GM23248 (cell line): ENCODE data around the gene MRPL28.

Experiments
- EZH2 ChIP-seq: fragments of 200-600 bp; sonication (generic); IDR thresholded peaks from 2 replicates; pipeline ENCODE4 v1.6.1; 2018; ENCODE audit warnings: antibody characterized with exemption, mild to moderate bottlenecking; ENCODE audit not compliant: insufficient read depth, poor library complexity, severe bottlenecking
- EZH2phosphoT487 ChIP-seq: fragments of 200-600 bp; sonication (generic); IDR thresholded peaks from 2 replicates; pipeline ENCODE4 v1.6.1; 2018; ENCODE audit warnings: antibody characterized with exemption, moderate library complexity, mild to moderate bottlenecking, low read depth; ENCODE audit not compliant: insufficient read depth

- no peak for TF ChIP-seq EZH2
- TF ChIP-seq EZH2phosphoT487, result no peak
Measured at GRCh38 chr16:369275-369865, 968 bp downstream of the MRPL28 start.
